Loucy (cell line): ENCODE measurements around the gene FAM20C.

ENCODE experiments used
- EZH2phosphoT487 ChIP-seq: fragments of 200-600 bp; IDR thresholded peaks from 2 replicates; pipeline ENCODE4 v1.6.1; 2018; ENCODE audit warnings: antibody characterized with exemption, mild to moderate bottlenecking, moderate library complexity, borderline replicate concordance
- TF ChIP-seq, protein P1 (sequence below): fragments of 200-600 bp; sonication (generic); conservative IDR thresholded peaks from 2 replicates; pipeline ENCODE4 v1.5.1; 2014; ENCODE audit warnings: mild to moderate bottlenecking, antibody characterized with exemption, low read length

- TF ChIP-seq, protein P1, sequence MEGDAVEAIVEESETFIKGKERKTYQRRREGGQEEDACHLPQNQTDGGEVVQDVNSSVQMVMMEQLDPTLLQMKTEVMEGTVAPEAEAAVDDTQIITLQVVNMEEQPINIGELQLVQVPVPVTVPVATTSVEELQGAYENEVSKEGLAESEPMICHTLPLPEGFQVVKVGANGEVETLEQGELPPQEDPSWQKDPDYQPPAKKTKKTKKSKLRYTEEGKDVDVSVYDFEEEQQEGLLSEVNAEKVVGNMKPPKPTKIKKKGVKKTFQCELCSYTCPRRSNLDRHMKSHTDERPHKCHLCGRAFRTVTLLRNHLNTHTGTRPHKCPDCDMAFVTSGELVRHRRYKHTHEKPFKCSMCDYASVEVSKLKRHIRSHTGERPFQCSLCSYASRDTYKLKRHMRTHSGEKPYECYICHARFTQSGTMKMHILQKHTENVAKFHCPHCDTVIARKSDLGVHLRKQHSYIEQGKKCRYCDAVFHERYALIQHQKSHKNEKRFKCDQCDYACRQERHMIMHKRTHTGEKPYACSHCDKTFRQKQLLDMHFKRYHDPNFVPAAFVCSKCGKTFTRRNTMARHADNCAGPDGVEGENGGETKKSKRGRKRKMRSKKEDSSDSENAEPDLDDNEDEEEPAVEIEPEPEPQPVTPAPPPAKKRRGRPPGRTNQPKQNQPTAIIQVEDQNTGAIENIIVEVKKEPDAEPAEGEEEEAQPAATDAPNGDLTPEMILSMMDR = no peak
- TF ChIP-seq EZH2phosphoT487 = no peak
These were observed 18.1 kb downstream of the FAM20C start for GRCh38 chr7:210401-210925.
